GM15510 (cell line): ENCODE data around the gene POLR2E.

Experiments used
- POLR2A ChIP-seq: IDR thresholded peaks from 3 replicates; pipeline ENCODE4 v1.6.1; 2011; ENCODE audit warnings: borderline replicate concordance; ENCODE audit not compliant: insufficient read length; ENCODE audit errors: extremely low read depth

The POLR2E gene

GRCh38 chr19:1038978-1039645 is 56.1 kb downstream of the POLR2E start:
- no peak for TF ChIP-seq POLR2A

DNA sequence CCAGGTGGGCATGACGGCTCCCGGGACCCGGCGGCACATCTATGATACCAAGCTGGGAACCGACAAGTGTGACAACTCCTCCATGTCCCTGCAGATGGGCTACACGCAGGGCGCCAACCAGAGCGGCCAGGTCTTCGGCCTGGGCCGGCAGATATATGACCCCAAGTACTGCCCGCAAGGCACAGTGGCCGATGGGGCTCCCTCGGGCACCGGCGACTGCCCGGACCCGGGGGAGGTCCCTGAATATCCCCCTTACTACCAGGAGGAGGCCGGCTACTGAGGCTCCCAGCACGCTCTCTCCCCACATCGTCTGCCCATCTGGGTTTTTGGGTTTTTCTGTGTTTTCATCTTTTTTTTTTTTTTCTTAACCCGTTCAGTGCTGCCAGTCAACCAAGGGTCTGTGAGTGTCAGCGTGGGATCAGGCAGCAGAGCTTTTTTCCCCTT is 57.5 kb downstream of the POLR2E start:
- TF ChIP-seq POLR2A = no peak
